GM18498 (cell line): ENCODE data around the gene SARNP.

Experiments
- ATAC-seq: cut with Tn5 transposase; IDR thresholded peaks from one replicate; pipeline ENCODE4 v1.9.1; 2021; ENCODE audit warnings: mild to moderate bottlenecking, moderate library complexity; ENCODE audit not compliant: unreplicated experiment

Gene SARNP

GRCh38 chr12:55743406-55744339 is 73.9 kb downstream of the SARNP start:
- ATAC-seq = peak; percentile 52

GRCh38 chr12:55742719-55743405 is 74.7 kb downstream of the SARNP start, which contains the start of gene GDF11:
TSS of gene GDF11 (plus strand) at chr12:55743122. CDS start at chr12:55743317, 195 bp downstream.
- ATAC-seq = peak; percentile 38

DNA sequence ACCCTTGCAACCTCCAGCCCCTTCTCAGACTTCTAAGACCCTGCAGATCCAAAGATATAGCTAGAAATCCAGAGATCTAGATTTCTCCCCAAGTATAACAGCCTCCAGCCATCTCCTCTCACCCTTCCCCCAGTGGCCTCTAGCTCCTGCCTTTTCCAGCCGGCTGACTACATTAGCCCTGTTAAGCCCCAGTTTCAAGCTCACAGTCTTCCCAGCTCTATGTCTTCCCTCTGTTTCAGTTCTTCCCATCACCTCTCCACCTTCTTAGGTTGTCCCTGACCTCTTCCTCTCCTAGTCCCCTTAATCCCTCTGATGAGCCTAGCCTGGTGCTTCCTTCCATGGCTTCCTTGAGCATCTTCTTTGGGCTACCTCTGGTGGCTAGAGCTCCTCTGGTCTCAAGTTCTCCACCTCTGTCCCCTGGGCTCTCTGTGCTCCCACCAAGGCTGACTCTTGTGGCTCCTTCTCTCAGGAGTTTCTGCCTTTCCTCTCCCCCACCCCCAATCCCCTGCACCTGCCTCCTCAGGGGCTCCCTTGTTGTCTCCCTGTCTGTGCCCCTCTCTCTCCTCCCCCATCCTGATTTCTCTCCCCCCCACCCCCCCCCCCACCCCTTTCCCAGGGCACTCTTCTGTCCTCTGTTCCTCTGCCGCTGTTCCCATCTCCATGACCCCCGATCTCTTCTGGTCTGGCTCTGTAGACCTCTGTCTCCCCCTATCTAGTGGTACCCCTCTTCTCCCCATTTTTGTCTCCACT is 75.4 kb downstream of the SARNP start:
- ATAC-seq = no peak

- no peak for ATAC-seq
Observed at GRCh38 chr12:55739025-55739378, 78.5 kb downstream of the SARNP start.

DNA sequence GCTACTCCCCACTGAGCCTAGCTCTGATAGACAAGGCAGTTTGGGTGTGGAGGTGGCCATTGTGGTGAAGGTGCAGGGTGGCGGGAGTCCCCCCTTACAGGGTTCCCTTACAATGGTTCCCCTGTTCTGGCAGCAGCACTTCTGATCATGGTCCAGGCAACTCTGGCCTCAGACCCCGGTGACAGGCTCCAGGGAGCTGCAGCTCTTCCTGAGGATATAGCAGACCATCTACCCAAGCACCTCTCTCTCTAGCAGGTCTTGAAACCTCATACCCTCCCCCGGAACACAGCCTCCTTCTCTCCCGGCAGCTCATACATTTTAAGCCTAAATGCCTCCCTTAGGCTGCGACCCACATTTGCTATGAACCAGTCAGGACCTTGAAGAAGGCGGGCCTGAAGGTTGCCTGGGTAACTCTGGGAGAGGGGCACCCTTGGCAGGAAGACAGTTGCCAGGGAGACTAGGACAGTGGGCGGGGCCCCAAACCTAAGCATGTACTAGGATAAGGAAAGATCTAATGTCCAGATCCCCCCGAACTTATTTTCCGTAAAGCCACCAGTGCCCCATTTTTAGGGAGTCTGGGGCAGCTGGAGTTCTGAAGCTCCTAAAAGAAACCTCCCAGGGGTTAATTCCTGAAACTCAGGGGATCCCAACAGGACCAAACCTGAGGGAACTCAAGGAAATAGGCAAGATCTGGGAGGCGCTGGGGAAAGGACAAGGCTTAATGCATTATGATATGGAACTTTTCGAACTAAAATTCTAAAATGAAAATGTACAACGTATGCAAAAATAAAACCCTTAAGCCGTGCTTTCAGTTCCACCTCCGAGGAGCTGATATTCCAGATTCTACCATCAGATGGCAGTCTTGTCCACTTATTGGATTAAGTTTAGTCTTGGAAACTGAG is 79.2 kb downstream of the SARNP start:
- ATAC-seq = peak; percentile 84

GRCh38 chr12:55737581-55738122 is 79.9 kb downstream of the SARNP start:
- ATAC-seq = no peak

DNA sequence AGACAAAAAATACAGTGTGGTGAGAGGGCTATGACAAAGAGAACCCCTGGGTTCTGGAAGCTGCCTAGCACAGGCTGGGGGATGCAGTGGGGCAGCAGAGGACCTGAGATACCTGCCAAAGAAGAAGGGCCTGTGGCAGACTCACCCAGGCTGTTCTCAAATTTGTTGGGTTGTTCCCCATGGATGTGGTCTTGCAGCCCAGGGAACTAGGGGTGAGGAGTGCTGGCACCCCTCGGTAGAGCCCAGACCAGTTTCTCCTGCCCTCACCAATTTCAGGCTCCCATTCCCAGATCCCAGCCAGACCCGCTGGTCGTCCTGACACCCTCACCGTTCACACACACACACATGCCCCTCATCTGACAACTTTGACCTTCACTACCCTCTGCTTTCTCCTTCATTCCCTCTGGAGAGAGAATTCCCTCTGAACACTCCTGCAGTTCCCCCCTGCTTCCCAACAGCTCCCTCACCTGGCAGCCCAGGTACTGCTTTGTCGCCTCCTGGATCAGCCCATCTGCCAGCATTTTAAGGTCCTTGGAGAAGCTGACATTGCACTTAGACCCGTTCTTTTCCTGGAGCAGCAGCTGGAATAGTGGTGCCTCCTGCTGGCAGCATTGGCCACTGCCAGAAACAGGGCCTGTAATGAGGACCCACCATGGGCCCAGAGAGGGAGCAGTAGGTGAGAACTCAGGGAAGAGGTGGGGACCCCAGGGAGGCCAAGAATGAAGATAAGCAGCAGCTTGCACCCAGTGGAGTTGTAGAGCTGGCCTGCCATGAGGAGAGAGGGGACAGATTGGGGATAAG is 80.5 kb downstream of the SARNP start:
- peak; percentile 52 for ATAC-seq

GRCh38 chr12:55736076-55736475 is 81.4 kb downstream of the SARNP start:
- ATAC-seq = no peak

GRCh38 chr12:55734595-55734994 is 82.9 kb downstream of the SARNP start:
- ATAC-seq = no peak

DNA sequence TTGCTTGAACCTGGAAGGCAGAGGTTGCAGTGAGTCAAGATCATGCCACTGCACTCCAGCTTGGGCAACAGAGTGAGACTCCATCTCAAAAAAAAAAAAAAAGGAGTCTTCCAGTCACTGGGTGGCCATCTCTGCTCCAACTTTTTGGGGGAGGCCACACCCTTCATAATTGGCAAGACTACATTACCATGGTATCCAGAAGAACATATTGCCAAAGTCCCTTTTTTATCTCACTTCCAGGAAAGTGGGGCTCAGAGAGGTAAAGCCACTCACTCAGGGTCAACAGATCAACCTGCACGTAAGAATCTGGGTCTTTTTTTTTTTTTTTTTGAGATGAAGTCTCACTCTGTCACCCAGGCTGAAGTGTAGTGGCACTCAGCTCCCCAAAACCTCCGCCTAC is 83.7 kb downstream of the SARNP start:
- no peak for ATAC-seq

DNA sequence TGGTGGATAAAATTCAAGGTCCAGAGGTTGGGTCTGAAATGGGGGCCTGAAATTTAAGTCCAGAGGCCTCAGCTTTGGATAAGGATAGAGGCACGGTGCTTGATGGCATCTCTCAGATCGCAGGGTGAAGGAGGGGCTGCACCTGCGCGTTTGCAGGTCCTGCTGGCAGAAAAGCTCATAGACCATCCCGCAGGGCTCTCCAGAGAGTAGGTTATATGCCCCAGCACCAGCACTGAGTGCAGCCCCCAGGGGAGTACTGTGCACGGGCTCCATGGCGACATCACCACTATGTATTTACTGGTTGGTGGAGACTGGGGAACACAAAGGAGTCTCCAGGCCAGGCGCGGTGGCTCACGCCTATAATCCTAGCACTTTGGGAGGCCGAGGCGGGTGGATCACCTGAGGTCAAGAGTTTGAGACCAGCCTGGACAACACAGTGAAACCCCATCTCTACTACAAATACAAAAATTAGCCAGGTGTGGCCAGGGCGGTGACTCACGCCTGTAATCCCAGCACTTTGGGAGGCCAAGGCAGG is 84.4 kb downstream of the SARNP start:
- no peak for ATAC-seq

DNA sequence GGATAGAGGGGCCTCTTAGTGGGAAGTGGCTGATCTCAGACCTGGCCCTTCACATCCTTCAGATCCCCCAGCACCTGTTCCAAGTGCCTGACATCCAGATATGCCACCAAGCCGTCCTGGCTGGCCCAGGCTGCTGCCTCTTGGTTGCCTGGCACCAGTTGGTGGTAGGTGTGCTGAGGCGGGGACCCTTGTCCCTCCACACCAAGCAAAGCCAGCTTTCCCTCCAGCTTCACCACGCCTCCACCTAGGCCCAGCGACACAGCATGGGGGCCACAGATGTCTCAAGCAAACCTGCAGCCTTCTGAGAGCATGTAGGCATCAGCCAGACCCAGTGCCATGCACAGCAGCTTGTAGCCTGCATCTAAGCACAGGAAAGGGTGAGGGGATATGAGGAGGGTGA is 85.2 kb downstream of the SARNP start:
- no peak for ATAC-seq

GRCh38 chr12:55729819-55730818 is 87.4 kb downstream of the SARNP start:
- ATAC-seq = peak; percentile 45

DNA sequence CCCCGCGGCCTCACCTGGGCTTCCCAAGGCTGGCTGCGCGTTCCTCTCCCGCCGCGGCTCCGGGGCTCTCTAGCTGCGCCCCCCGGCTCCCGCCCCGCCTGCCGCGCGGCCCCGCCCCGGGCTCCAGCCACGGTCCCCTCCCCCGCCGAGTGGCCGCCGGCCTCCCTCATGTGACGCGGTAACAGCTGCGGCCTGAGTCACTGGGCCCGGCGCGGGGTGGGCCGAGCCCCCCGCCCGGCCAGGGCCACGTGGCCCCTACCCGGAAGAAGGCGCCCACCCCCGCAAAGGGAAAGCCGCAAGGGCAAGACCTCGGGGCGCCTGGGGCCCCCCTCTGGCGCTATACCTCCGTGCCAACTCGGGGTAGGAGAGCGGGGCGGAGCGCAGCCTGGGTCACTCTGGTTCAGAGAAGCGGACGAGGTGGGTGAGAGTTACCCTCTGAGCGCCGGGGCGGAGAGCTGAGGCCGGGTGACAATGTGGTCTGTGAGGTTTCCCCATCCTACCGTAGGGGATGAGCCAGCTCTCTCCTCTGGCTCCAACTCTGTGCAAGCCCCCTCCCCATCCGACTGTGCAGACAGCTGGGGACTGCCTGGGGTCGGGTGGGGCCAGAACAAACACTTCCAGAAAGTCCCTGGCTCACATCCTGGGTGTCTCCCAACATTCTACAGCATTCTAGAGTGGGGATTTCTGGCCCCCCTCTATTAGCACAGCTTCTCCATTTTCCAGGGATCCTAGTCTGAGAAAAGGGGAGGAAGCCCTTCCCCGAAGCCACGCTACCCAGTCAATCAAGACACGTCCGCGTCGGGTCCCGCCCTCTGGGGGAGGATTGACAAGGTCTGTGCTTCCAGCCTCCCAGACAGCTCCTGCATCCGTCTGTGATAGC is 88.3 kb downstream of the SARNP start, which contains the start of gene CD63:
Gene CD63, minus strand, starts transcription at position 71 of the 880 bp plus-strand sequence. CDS start 668 bp downstream, outside the sequence.
- ATAC-seq = peak; percentile 73

DNA sequence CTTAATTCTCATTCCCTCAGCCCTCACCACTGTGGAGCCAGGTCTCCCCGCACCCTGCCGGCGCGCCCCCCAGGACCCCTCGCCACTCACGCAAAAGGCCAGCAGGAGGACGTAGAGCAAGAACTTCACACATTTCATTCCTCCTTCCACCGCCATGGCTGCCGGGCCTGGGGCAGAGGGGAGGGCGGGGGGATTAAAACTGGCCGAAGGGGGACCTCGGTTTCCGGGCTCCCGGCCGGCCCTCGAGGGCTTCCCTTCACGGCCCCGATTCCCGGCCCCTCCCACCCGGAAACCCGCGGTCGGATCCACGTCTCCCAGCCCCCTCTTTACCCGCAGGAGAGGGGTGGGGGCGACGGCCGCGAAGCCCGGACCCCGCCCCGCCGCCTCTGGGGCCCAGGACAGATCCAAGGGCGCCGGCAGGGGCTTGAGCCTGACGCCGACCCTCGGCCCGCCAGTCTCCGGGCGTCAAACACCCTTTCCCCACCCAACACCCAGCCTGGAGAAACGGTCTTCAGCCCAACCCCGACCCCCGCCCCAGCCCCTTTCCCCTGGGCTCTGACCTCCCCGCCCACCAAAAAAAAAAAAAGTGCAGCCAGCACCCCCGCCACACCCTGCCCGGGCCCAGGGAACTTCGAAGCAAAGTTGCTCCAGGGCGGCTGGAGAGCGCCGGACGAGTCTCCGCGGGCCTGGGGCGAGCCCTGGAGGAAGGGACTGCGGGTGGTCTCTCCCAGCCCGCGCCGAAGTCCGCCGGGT is 89.2 kb downstream of the SARNP start:
- ATAC-seq = peak; percentile 24

GRCh38 chr12:55727643-55728185 is 89.8 kb downstream of the SARNP start:
- ATAC-seq = no peak
